HG03442 (cell line): Measurements from ENCODE around the gene ARHGAP12.

Source experiments
- ATAC-seq: cut with Tn5 transposase; IDR thresholded peaks from one replicate; pipeline ENCODE4 v1.9.1; 2021; ENCODE audit warnings: mild to moderate bottlenecking, moderate library complexity; ENCODE audit not compliant: unreplicated experiment

The ARHGAP12 gene

GRCh38 chr10:31830887-31831286 lies 97.7 kb downstream of the ARHGAP12 start:
- no peak for ATAC-seq

GRCh38 chr10:31829776-31830175 lies 98.9 kb downstream of the ARHGAP12 start:
- no peak for ATAC-seq

DNA sequence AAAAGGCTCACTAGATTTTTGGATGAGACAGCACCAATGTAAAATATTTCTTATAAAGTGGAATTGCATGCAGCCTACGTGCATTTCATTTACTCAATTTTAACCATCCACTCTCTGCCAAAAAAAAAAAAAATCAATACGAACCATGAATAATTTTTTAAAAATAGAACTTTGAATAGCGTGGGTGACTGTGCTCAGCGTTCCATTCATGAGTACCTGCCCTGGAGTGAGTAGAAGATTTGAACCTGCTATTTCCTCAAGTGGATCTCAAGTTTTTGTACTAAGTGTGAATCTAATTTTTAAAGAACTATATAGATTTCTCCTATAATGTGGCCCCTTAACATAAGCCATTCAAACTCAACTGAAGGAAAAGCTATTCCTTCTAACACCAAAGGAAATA lies 105.3 kb downstream of the ARHGAP12 start:
- ATAC-seq = no peak

DNA sequence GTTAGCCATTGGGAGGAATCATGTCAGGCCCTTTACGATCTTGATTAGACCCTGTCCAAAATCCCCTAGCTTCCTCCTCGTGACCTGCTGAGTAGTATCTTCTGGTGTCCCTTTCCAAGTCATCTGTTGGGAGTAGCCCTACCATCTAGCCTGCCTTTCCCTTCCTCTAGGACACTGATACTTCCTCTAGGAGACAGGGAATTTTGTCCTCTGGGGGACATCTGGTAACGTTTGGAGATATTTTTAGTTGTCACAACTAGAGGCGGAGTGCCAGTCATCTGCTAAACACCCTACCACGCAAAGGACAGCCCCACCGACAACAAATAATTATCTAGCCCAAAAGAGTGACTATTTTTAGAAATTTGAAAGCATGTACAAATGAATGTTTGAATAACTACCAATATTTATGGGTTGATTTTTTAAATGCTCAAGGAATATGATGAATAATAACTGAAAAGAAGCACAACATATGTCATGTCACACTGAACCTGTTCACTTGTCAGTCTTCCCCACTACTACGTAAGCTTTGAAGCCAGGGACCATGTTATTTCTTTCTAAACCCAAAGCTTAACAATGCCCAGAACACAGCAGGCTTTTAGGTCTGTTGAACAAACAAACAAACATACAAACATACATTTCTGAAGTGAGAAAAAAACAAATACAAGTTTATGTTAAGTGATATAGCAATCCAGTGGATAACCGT lies 105.9 kb downstream of the ARHGAP12 start:
- ATAC-seq = no peak

DNA sequence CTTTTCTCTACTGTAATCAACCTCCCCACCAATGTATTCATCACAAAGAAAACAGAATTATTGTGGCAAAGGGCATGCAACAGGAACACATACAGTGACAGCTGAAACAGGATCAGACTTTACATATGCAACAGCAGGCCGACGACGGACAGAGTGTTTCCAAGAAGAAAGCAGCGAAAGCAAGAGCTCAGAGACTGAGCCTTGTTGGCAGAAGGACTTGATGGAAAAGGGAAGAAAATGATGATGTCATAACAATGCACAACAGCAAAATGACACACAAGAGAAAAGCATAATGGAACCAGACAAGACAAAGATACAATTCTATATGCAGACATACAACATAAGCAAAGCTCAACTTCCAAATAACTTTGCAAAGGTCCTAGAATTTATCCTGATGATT lies 106.5 kb downstream of the ARHGAP12 start:
- ATAC-seq = no peak

DNA sequence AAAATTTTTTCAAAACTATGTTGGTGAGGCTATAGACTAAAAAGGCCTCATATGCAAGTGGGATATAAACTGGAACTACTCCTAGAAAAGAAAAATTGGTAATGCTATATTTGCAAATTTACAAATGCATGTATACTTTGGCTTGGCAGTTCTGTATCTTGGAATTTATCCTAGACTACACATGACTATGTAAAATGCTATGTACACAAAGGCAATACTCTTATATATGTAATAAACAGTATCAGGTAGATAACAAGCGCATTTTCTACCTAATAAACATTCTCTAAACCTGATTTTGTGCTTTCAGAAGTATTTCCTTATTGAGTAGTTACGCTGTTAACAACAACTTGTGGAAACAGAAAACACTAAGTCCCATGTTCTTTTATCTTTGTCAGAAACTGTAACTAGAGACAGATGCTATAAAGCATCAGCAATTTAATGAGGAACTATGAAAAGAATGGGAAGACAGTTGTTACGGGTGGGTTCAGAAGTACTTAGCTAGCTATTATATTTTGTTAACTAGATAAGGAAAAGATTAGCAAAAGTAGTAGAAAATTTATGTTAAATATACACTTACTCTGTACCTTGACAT lies 107.8 kb downstream of the ARHGAP12 start:
- ATAC-seq = no peak

- ATAC-seq = no peak
Observed at GRCh38 chr10:31820096-31820495, 108.5 kb downstream of the ARHGAP12 start.

GRCh38 chr10:31819391-31819820 lies 109.2 kb downstream of the ARHGAP12 start:
- ATAC-seq = no peak

DNA sequence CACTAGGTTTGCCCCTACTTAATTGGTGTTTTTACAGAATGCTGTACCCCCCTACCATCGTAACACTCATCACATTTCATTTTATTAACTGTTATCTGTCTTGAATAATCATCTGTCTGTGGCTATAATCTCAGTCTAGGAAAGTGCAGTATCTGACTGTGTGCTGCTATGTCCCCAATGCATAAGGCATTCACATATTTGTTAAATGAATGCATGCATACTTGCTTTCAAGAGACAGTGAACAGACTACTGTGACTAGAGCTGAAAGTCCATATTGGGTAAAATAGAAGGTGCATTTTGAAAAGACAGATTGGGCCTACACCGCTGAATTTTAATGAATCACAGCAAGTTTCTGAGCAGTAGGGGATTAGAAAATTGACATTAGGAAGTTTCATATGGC lies 112.3 kb downstream of the ARHGAP12 start:
- ATAC-seq = no peak

DNA sequence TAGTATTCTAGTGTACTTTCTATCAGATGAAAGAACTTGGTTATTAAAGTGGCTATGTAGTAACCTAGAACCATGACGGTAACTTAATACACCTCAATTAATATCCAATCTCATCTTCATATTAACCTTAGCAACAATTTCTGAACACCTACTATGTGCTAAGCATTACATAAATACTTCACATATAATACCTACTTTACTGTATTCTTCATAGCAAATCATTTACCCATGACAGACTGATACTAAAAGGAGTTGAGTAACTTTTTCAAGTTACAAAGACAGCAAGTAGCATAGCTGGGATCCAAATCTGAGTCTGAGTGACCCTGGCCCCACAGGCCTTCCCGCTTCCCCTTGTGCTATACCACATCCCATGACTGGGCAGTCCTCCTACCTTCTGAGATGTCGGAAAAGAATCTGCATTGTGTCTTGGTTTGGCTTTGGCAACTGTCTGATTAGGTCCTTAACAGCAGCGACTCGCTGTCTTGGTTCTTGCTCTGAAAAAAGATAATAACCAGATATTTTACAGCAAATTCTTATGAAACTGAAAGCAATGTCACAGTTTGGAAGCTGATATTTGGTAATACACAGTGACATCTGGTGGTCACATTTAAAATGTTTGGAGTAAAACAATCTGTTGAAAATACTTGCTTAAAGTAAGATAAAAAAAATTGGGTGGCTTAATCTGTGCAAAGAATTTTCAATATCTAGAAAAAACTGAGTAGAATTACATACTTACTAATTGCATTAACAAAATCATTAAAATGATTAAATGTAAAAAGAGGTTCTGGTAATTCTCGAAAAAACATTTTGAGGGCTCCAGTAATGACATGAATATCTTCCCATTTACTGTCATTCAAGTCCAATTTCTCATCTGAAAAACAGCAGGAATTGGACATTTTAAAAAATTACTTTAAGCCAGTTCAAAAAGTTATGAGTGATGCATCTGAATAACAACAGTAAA lies 120.1 kb downstream of the ARHGAP12 start:
- no peak for ATAC-seq

- ATAC-seq = no peak
Observed at GRCh38 chr10:31804352-31804810, 124.2 kb downstream of the ARHGAP12 start.

DNA sequence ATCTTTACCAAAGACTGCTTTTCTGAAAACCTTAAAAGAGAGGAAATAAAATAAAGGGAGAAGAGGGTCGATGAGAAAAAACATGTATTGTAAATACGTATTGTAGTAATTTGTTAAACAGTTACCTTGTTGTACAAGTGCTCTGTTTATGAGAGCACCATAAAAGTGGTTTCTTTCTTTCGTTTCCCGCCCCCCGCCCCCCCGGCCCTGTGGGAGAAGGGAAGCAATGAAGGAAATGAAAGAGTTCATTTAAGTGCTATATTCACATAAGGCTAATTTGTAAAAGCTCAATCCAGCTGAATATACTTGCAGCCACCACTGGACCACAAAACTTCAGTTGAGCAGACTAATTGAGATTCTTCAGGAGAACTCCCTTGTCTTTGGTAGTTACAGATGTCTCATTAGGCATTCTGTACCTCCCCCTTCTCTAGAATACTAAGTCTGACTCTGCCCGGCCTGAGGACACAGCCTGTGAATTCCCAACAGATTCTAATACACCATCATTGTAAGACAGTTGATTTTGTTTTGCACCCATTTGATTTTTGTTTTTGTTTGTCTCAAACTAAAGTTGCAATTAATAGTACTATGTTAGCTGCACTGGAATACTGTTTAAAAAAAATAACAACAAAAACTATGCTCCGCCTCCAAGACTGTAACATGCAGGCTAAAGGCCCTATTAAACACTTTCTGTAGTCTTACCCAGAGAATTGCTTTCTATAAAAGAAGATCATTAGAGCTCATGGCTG lies 124.9 kb downstream of the ARHGAP12 start:
- no peak for ATAC-seq

DNA sequence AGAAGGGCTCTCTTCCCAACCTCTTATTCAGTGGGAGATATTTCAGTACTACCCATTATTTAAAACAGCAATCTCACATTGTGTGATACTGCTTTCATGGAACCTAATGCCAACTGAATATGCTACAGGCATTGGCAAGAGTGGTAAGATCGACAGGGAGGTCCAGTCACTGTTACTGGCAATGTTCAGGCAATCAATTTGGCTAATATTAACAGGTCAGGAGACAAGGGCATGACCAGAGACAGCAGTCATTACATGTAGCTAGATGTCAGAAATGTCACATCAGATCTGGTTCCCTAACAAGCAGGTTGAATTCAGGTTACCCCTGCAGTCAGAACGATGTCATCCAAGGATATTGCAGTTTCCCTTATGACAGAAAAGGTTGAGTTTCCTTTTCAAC lies 129.4 kb downstream of the ARHGAP12 start:
- no peak for ATAC-seq

- no peak for ATAC-seq
Observed at GRCh38 chr10:31792745-31793144, 135.9 kb downstream of the ARHGAP12 start.

DNA sequence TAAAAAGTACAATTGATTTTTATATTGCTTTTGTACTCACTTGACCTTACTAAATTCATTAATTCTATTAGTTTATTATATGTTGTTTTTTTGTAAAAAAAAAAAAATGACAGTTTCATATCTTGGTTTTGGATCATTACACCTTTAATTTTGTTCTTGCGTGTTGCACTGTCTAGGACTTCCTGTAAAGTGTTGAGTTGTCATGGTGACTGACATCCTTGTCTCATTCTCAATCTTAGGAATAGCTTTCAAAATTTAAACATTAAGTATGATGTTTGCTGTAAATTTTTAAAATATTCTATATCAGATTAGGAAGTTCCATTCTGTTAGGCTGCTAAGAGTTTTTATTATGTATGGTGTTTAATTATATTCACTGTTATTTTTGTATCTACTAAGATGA lies 139.1 kb downstream of the ARHGAP12 start:
- ATAC-seq = no peak

DNA sequence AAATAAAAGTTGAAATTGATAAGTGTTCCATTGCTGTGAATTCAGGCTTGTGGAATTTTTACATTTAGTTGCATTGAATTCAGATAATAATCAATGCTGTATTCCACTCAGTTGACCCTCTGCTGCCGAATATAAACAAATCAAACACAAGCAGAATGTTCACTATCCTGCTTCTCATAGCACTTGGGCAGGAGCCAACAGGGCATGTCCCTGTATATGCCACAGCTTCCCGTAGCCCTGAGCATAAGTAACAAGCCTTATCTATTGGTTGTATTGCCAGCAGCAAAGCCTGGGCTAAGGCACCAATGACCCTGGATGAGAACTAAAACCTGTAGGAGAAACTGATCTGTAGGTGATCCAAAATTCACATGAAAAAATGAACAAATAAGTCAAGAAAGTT lies 145.9 kb downstream of the ARHGAP12 start:
- no peak for ATAC-seq

DNA sequence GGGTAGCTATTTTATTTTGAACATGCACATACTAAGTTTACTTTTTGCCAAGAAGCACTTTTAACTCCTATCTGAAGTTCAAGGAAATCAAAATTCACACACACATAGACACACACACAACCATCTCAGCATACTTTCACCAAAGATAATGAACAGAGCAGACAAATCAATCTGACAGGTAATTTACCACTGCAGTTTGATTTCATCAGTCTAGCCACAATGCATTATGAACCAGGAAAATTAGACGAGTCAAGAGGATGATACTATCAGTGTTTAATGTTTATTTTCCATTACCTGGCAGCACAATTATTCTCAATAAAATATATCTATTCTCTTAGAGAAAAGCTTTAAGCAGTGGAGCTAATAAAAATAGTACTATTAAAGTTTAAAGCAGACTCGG lies 147.9 kb downstream of the ARHGAP12 start:
- ATAC-seq = no peak

- ATAC-seq = no peak
Observed at GRCh38 chr10:31778627-31779026, 150.0 kb downstream of the ARHGAP12 start.

- ATAC-seq = no peak
Observed at GRCh38 chr10:31776159-31776558, 152.5 kb downstream of the ARHGAP12 start.

DNA sequence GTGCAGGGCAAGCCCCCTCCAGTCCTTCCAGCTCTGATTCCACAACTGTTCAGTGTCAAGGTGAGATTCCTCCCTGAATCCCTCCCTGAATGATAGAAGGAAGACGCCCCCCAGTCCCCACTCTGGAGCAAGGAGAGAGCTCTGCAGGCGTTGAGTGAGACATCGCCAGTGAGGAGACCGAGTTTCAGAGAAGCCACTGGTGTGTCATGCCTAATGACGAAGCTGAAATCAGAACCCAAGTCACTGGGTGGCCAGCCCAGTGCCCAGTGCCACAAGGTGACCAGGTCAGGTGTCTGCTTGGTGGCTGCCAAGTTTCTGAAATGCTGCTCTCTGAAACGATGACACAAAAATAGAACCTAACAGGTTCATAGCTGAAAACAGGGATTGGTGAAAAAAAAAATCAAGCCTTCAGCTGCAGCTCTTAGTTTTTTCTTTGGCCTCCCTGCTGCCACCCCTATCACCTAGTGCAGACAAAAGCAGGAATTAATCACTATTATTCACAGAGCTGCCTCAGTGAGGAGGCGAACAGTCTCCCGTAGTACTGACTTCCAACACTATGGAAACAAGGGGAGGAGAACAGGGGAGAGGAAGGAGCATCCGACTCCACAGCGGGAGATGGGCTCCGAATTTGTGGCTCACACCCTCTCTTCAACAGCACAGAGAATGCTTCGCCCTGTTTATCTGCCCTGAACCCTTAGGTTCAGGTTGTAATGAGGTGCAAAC lies 153.5 kb downstream of the ARHGAP12 start:
- ATAC-seq = no peak
